GM12801 (cell line): ENCODE data around the gene RNF175.

Source experiments
- TF ChIP-seq, protein P1 (sequence below): IDR thresholded peaks from one replicate; pipeline ENCODE4 v1.5.1; 2011; ENCODE audit warnings: control low read depth; ENCODE audit not compliant: insufficient read length; ENCODE audit errors: extremely low read depth

The RNF175 gene

DNA sequence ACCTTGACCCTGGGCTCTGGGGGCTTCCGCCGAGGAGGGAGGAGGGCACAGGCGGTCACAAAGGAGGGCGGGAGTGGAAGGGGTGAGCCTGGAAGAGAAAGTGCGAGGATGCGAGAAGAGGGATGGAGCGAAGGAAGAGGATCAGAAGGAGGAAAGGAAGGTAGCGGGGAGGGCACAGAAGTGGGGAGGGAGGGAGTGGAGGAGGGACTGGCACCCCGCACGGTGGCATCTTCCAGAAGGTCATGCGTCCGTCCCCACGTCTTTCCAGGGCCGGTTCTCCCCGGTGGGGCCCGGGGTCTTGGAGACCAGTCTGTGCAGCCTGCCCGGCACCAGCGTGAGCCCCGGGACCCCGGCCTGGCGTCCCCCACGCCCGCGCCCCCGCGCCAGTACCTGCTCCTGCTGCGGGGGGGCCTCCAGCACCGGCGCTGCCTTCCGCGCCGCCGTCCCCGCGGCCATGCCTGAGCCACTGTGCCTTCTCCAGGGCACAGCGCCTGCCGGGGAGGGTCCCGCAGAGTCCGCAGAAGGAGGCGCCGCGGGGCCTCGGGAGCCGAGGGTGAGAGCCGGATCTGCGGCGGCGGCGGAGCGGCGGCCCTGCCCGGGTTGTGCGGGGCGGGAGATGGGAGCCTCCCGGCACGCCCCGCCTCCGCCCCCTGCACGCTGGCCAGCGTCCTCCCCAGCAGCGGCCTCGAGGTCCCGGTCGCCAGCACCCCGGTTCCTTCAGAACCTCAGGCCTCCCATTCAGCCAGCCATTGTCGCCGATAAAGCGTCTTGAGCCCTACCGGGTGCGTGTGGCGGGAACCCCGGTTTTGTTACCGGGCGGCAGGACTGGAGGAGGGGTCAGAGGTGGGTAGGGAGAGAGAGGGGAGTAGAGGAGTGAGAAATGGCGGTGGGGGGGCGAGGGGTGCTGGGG lies at the start of gene RNF175:
TSS of gene RNF175 (minus strand) at position 618 of the 910 bp plus-strand sequence. CDS start at position 456, 162 bp downstream.
- TF ChIP-seq, protein P1, sequence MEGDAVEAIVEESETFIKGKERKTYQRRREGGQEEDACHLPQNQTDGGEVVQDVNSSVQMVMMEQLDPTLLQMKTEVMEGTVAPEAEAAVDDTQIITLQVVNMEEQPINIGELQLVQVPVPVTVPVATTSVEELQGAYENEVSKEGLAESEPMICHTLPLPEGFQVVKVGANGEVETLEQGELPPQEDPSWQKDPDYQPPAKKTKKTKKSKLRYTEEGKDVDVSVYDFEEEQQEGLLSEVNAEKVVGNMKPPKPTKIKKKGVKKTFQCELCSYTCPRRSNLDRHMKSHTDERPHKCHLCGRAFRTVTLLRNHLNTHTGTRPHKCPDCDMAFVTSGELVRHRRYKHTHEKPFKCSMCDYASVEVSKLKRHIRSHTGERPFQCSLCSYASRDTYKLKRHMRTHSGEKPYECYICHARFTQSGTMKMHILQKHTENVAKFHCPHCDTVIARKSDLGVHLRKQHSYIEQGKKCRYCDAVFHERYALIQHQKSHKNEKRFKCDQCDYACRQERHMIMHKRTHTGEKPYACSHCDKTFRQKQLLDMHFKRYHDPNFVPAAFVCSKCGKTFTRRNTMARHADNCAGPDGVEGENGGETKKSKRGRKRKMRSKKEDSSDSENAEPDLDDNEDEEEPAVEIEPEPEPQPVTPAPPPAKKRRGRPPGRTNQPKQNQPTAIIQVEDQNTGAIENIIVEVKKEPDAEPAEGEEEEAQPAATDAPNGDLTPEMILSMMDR = no peak

DNA sequence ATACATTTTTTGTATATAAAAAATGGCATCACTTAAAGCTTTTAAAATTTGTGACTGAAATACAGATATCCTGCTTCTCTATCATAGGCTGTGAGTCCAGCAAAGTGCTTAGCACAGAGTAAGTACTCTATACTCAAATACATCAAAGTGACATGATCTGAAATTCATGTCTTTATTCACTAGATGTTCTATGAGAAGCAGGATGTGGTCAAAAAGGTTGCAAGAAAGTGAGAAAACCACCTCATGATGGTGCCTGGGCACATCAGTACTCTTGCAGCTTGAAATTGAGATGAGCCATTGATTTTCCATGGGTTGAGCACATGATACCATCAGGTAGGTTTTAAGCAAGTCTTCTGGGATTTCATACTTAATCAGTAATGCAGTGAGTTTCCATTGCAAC lies 49.5 kb upstream of the RNF175 start:
- TF ChIP-seq, protein P1 = no peak

DNA sequence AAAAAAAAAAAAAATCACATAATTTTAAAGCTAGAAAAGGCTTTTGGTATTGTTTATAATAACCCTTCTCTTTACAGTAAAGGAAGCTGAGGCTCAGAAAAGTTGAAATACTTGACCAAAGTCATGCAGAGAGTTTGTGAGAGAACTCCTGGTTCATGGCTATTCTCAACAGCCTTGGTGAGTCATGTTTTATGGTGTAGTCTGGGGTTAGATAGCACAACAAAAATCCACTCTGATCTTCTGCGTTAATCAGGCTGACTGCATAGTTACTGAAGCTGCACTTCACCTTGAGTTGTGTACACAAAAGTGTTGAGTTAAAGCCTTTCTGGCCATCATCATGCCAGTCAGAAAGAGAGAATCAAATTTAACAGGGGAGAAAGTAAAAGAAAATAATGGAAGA lies 48.4 kb upstream of the RNF175 start:
- TF ChIP-seq, protein P1 = no peak

DNA sequence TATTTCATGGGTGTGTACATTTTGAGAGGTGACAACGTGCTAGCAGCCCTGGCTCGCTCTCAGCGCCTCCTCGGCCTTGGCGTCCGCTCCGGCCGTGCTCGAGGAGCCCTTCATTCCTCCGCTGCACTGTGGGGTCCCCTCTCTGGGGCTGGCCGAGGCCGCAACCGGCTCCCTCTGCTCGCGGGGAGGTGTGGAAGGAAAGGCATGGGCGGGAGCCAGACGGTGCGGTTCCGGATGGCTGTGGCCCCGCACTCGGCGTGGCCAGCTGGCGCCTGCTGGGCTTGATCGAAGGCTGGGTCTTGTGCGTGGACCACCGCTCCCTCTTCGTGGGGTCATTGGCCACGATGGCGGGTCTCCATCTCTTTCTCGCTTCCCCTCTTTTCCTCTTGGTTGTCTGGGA lies 46.2 kb upstream of the RNF175 start:
- TF ChIP-seq, protein P1 = no peak

DNA sequence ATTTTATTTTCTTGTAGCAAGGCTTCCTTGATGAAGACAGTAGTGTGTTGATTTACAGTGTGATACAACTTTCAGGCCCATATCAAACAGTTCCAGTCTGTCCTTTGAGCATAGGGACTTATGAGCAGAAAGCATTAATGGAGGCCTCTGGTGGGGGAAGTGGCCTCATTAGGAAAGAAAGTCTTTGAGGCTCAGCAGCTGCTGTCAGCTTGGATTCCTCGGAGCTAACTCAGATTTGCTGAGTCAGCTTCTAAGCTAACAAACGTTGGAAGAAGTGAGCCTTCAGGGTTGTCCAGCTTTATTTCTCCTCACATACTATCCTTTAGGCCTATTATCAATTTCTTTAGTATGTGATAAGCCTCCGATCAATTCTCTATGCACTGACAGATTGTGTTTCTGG lies 44.9 kb upstream of the RNF175 start:
- TF ChIP-seq, protein P1 = no peak

DNA sequence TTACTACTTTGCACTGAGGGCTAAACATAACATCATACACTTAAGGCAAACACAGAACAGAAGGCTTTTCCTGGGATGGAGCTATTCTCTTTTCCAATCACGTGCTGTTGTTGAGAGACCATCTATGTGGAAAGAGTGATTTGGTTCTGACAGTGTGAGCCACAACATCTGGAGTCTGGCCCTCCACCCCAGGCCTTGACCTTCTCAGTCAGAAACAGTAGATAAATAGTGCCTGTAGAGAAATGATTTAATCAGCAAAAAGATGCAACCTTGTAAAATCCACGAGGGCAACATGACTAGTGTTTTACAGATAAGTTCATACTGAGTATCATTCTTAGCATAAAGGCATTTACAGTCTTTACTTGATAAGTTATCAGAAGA lies 39.9 kb upstream of the RNF175 start:
- TF ChIP-seq, protein P1 = no peak

DNA sequence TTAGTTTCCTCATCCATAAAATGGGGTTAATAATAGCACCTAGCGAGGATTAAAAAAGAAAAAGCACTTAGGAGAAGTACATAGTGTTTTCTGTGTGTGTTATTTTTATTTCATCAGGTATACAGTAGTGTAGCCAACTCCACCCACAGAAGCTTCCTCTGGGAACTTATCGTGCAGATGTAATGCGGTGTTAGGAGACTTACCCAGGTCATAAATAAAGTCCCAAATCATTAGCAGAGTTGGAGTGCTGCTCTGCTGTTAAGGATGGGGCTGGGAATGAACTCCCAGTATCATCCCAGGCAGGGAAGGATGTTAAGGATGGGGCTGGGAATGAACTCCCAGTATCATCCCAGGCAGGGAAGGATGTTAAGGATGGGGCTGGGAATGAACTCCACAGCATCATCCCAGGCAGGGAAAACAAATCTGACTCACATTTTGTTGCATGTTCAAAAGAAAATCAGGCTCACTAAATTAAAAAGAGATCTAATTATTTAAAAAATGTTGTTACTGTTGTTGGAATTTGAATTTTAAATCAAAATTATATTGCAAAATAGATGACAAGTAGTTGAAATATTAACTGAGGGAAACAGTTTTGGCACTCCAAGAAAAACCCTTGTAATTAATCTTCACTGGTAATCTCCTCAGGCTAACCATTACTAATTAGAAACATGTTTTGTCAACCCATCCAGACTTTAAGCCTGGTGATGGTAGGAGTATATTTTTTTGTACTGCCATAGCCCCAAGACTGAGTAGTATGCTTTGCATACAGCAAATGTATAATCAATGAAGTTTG lies 39.3 kb upstream of the RNF175 start:
- TF ChIP-seq, protein P1 = no peak
